Endothelial cell of umbilical vein (primary cell): ENCODE results near the gene SGK2. TPM values are rescaled to one million over a fixed set of nuclear protein-coding genes. Genes with fewer than 3 reads are reported as not detected.

Experiments used
- BruUV-seq: library from RNA; stranded (reverse); fragments of 400-500 nt; replicated peaks from 2 replicates; lab custom pipeline; 2021; lab: Mats Ljungman, UMichigan
- CTCF ChIA-PET: fragments of 300-600, 350-600 bp; sonication (Branson Sonifier 250); formaldehyde crosslinking; loops from one replicate; lab custom pipeline; 2021; ENCODE audit warnings: antibody characterized with exemption, inconsistent platforms; lab: Charles Lee
- POLR2A ChIA-PET: fragments of 300-600, 350-600 bp; sonication (Branson Sonifier 250); formaldehyde crosslinking; loops from one replicate; lab custom pipeline; 2021; ENCODE audit warnings: antibody characterized with exemption, inconsistent platforms; lab: Charles Lee
- DNase-seq: peaks from one replicate; pipeline ENCODE4 v3.0.0-alpha.2; 2011; ENCODE audit warnings: low read depth, low spot score
- FAIRE-seq: peaks from 2 replicates; lab custom pipeline; 2011; peaks lifted over from hg19 to GRCh38; lab: Jason Lieb, UNC
- H2AFZ ChIP-seq: 2 replicates; pipeline ENCODE4 v1.6.0; 2012; ENCODE audit warnings: low read depth, low read length, control low read depth, inconsistent platforms
- H3K27ac ChIP-seq: 2 replicates; pipeline ENCODE4 v1.5.1; 2011; ENCODE audit warnings: low read depth, mild to moderate bottlenecking, control low read depth, low read length, moderate library complexity; ENCODE audit not compliant: insufficient read depth
- H3K27me3 ChIP-seq, 2 experiments: 2 replicates each; pipeline versions ENCODE4 v1.6.0 to v1.6.1; 2011; ENCODE audit warnings: low read length in 2 of 2, mixed read lengths in 1 of 2; ENCODE audit not compliant: control insufficient read depth in 2 of 2, insufficient read depth in 2 of 2
- H3K36me3 ChIP-seq, 2 experiments: 2 replicates in 1 of 2; 3 replicates in 1 of 2; pipeline ENCODE4 v1.5.1; 2011; ENCODE audit warnings: low read length in 2 of 2, mild to moderate bottlenecking in 1 of 2, moderate library complexity in 1 of 2; ENCODE audit not compliant: control insufficient read depth in 2 of 2, insufficient read depth in 2 of 2; ENCODE audit errors: extremely low read depth in 1 of 2
- H3K4me1 ChIP-seq: 3 replicates; pipeline ENCODE4 v1.5.1; 2011; ENCODE audit warnings: mild to moderate bottlenecking, low read length; ENCODE audit not compliant: control insufficient read depth, insufficient read depth; ENCODE audit errors: extremely low read depth
- H3K4me2 ChIP-seq: 2 replicates; pipeline ENCODE4 v1.6.1; 2011; ENCODE audit warnings: low read length, control low read depth, mixed read lengths; ENCODE audit not compliant: insufficient read depth
- H3K4me3 ChIP-seq, 3 experiments: fragments of 200-600 bp in 1 of 3; sonication (generic), shearing (Covaris generic) in 1 of 3; replicated peaks in 1 of 3; 2 replicates each; pipeline ENCODE4 v1.5.1; 2011 to 2016; ENCODE audit warnings: control low read depth in 3 of 3, low read length in 3 of 3, mild to moderate bottlenecking in 2 of 3, inconsistent platforms in 1 of 3, low read depth in 1 of 3, moderate library complexity in 1 of 3; ENCODE audit not compliant: insufficient read depth in 1 of 3
- H3K79me2 ChIP-seq: 2 replicates; pipeline ENCODE4 v1.6.0; 2012; ENCODE audit warnings: low read length, inconsistent platforms; ENCODE audit not compliant: control insufficient read depth, insufficient read depth
- H3K9ac ChIP-seq: replicated peaks from 2 replicates; pipeline ENCODE3; 2011; ENCODE audit warnings: low read length, control low read depth; ENCODE audit not compliant: insufficient read depth; ENCODE audit errors: extremely low read depth
- H3K9me1 ChIP-seq: replicated peaks from 3 replicates; pipeline ENCODE4 v1.6.0; 2011; ENCODE audit warnings: mild to moderate bottlenecking, low read length; ENCODE audit not compliant: control insufficient read depth, insufficient read depth; ENCODE audit errors: extremely low read depth
- H3K9me3 ChIP-seq: replicated peaks from 2 replicates; pipeline ENCODE4 v1.5.1; 2012; ENCODE audit warnings: low read length, inconsistent platforms; ENCODE audit not compliant: control insufficient read depth, insufficient read depth
- H4K20me1 ChIP-seq: replicated peaks from 2 replicates; pipeline ENCODE3; 2011; ENCODE audit warnings: mild to moderate bottlenecking, low read length; ENCODE audit not compliant: control insufficient read depth, insufficient read depth; ENCODE audit errors: extremely low read depth
- CTCF ChIP-seq, 2 donors: IDR thresholded peaks; 1 replicate in 1 of 2; 2 replicates in 1 of 2; pipeline ENCODE4 v1.5.1; 2011; ENCODE audit warnings: low read length in 2 of 2, mild to moderate bottlenecking in 2 of 2, moderate library complexity in 2 of 2, control low read depth in 1 of 2, inconsistent platforms in 1 of 2, low read depth in 1 of 2; ENCODE audit not compliant: insufficient read depth in 1 of 2; ENCODE audit errors: extremely low read depth in 1 of 2
- EZH2 ChIP-seq: IDR thresholded peaks from 2 replicates; pipeline ENCODE4 v1.6.1; 2012; ENCODE audit warnings: borderline replicate concordance, low read depth, mild to moderate bottlenecking, moderate library complexity, low read length, inconsistent platforms; ENCODE audit not compliant: severe bottlenecking
- FOS ChIP-seq: IDR thresholded peaks from 2 replicates; pipeline ENCODE4 v1.6.1; 2011; ENCODE audit warnings: mild to moderate bottlenecking, low read length, moderate library complexity, borderline replicate concordance; ENCODE audit not compliant: insufficient read depth
- GATA2 ChIP-seq: IDR thresholded peaks from 2 replicates; pipeline ENCODE4 v1.7.0; 2011; ENCODE audit warnings: low read depth, mild to moderate bottlenecking, moderate library complexity, mixed read lengths, low read length; ENCODE audit not compliant: insufficient read length, insufficient read depth
- JUN ChIP-seq: IDR thresholded peaks from 2 replicates; pipeline ENCODE4 v1.6.1; 2011; ENCODE audit warnings: borderline replicate concordance, low read depth; ENCODE audit not compliant: insufficient read length, insufficient read depth
- MAX ChIP-seq: IDR thresholded peaks from 2 replicates; pipeline ENCODE4 v1.6.1; 2011; ENCODE audit not compliant: insufficient read depth, insufficient read length
- MYC ChIP-seq: IDR thresholded peaks from one replicate; pipeline ENCODE4 v1.6.1; 2011; ENCODE audit warnings: mild to moderate bottlenecking, low read depth, low read length
- POLR2A ChIP-seq: IDR thresholded peaks from 2 replicates; pipeline ENCODE4 v1.6.1; 2012; ENCODE audit warnings: low read depth, mild to moderate bottlenecking, control low read depth, low read length
- POLR2AphosphoS5 ChIP-seq: IDR thresholded peaks from 2 replicates; pipeline ENCODE4 v1.6.1; 2012; ENCODE audit warnings: low read depth, mild to moderate bottlenecking, control low read depth, low read length, moderate library complexity; ENCODE audit not compliant: insufficient read depth
- dilution Hi-C: fragments of 300-500 bp; cut with MboI; formaldehyde crosslinking; loops from one replicate; pipeline ENCODE4 v1.15.0; 2019; ENCODE audit warnings: low sequenced_read_pairs; ENCODE audit not compliant: extremely low pct_ligation_motif_present
- intact Hi-C: fragments of 100-400 bp; cut with micrococcal nuclease; formaldehyde crosslinking; loops from one replicate; pipeline ENCODE4 v1.10.0; 2022
- polyA plus RNA-seq, 4 experiments: library from polyadenylated mRNA; depleted of rRNA in 3 of 4; stranded (reverse) in 3 of 4; unstranded in 1 of 4; fragments of >200 nt; gene quantifications; 2 replicates each; pipeline versions ENCODE4 v1.2.1 to v1.2.3, GENCODE V29; 2011 to 2012; ENCODE audit warnings: missing spikeins in 1 of 4
- total RNA-seq: library from RNA; stranded (reverse); gene quantifications from 2 replicates; pipeline ENCODE4 v1.2.3, GENCODE V29; 2021

The SGK2 gene
- total and polyA plus RNA-seq, 2 donors (not counting 3 experiments of a cell fraction or from before 2014, with no cell fraction given): 0.21 to 0.27 TPM

- Histone ChIP-seq H3K36me3 (no peaks in the 10 kb centered on the region), H3K27me3 (no peaks in the 10 kb centered on the region), H3K27ac (no peak overlapping the region), H4K20me1 (no peaks in the 10 kb centered on the region), H3K4me1 (no peaks in the 10 kb centered on the region), H3K9me3 (no peaks in the 10 kb centered on the region), H2AFZ (no peak overlapping the region), H3K4me3 (no peak overlapping the region), H3K79me2 (no peaks in the 10 kb centered on the region), H3K9me1 (no peaks in the 10 kb centered on the region), H3K4me2 (no peak overlapping the region), H3K9ac (no peak overlapping the region)
- TF ChIP-seq JUN: no peak
- TF ChIP-seq CTCF (IDR thresholded peaks at IDR 0.05; ENCODE audit: extremely low read depth in 1 of 2, insufficient read depth in 1 of 2, low read depth in 1 of 2, low read length in 2 of 2): no peak
- no peak for TF ChIP-seq EZH2
- no peak for TF ChIP-seq MYC
- TF ChIP-seq GATA2: no peak
- TF ChIP-seq MAX: no peak
- no peak for TF ChIP-seq POLR2A
- no peak for TF ChIP-seq FOS
- no peak for TF ChIP-seq POLR2AphosphoS5
- DNase-seq: no peak
- intact Hi-C loops (no loop called here), dilution Hi-C loops (no loop called here)
- ChIA-PET CTCF (interaction anchor here (6.9 kb wide), 1 partner anchor 13 kb away, joined by 48 read pairs; no protein-coding TSS in a partner anchor), POLR2A (no interaction called here)
- FAIRE-seq: no peak
- BruUV-seq: no TSS peak
Measured at GRCh38 chr20:43525021-43525420, 33.8 kb upstream of the SGK2 start.
